HG03558 (cell line): ENCODE data around the gene SUN2.

Experiments
- ATAC-seq: cut with Tn5 transposase; IDR thresholded peaks from one replicate; pipeline ENCODE4 v1.9.1; 2021; ENCODE audit warnings: moderate number of reproducible peaks; ENCODE audit not compliant: unreplicated experiment; ENCODE audit errors: extremely low read depth

SUN2 gene

DNA sequence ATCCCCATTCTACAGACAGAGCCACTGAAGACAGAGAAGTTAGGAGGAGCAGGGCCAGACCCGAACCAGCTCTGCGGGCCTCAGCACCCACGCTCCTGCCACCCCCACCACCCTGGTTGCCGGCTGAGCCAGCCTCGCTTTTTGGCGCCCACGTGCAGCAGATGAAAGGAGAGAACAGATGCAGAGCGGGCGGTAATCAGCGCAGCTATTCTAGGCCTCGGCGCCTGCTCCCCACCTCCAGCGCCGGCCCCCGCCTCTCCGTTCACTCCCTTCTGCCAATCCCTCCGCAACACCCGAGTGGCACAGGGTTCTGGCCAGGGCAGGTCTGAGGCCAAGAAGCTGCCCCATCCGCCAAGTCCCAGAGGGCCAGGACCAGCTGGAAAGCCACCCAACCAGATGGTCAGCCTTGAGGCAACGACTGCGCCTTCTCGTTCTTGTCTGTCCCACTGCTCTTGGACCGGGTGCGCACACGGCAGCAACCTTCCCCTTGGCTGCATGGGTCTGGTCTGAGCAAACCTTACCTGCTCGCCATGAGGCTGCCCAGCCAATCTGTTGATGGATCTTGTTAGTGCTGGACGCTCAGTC, 21.4 kb upstream of the SUN2 start:
- ATAC-seq: no peak

DNA sequence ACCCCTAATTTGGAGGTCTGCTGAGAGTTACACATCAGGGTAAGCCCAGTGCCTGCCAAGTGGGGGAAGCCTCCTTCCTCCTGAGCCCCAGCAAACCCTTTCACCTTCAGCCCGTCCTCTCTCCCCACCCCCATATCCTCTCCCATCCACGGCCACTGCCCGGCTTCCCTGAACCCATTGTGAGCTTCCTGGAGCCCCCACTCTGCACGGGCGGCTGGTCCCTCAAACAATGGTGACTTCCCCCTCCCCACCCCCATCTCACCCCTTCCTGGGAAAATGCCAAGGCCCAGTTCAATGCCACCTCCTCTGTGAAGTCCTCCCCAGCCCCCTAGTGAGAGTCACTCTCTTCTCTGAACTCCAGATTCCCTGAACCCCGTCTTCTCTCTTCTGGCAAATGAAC, 20.3 kb upstream of the SUN2 start:
- ATAC-seq: no peak

DNA sequence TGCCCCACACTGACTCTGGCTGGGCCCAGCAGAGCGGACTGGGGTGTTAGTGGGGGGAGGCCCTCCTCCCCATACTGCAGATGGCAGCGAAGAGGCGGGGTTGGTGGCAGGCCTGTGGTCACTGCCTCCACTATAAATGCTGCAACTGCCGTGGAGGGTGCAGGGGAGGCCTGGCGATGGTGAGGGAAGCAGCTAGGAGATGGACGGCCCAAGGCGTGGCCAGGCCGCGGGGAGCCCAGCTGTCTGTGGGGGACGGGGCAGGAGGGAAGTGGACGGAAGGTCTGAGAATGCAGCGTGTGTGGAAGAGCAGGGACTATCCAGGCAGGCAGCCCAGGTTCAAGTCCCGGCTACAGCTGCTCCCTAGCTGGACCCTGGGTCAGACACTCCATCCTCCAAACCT, 19.9 kb upstream of the SUN2 start:
- no peak for ATAC-seq

DNA sequence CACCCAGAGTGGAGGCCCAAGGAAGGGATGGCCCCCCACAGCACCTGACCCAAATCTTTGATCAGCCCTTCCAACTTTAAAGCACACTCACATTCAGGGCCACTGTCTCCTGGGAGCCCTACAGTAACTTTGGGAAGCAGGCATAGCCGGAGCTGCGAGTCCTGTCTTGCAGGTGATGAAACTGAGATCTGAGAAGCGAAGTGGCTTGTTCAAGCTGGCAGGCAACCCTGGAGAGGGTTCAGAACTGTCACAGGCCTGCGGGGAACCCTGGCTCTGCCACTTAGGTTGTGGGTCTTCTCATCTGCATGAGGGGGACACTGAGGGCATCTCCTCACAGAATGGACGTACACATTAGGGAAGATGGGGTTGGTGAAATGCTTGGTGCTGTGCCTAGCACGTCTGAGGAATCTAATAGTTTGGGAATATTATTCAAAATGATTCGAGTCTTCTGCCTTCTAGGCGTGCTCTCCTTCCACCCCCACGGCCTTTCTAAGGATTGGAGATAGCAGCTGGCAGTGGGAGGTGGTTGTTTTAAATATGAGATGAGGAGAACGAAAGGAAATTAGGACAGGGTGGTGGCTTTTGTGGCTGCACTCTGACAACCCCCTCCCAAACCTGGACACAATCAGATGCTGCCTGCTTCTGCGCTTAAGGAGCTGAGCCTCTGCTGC, 18.8 kb upstream of the SUN2 start:
- no peak for ATAC-seq

DNA sequence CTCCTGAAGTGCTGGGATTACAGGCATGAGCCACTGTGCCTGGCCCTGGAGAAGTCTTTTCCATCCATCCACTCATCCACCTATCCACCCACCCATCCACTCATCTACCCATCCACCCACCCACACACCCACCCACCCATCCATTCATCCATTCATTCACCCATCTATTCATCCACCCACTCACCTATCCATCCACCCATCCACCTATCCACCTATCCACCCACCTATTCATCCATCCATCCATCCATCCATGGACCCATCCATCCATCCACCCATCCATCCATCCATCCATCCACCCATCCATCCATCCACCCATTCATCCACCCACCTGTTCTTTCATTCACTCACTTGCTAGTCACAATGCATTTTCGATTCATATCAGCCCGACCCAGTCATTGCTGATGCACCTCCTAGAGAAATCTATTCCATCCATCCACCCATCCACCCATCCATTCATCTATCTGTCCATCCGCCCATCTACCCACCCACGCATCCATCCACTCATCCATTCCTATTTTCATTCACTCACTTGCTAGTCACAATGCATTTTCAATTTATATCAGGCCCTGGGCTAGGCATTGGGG, 17.7 kb upstream of the SUN2 start:
- no peak for ATAC-seq

DNA sequence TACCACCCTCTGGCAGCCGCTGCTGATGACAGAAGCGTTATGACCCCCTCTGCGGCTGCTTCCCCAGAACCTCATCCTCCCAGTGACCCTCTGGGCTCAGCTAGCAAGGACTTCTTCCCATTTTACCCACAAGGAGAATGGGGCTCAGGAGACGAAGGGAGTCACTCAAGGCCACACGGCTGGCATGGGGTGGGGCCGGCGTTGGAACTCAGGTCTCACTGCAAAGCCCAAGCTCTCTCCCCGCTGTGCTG, 16.8 kb upstream of the SUN2 start:
- ATAC-seq: no peak

DNA sequence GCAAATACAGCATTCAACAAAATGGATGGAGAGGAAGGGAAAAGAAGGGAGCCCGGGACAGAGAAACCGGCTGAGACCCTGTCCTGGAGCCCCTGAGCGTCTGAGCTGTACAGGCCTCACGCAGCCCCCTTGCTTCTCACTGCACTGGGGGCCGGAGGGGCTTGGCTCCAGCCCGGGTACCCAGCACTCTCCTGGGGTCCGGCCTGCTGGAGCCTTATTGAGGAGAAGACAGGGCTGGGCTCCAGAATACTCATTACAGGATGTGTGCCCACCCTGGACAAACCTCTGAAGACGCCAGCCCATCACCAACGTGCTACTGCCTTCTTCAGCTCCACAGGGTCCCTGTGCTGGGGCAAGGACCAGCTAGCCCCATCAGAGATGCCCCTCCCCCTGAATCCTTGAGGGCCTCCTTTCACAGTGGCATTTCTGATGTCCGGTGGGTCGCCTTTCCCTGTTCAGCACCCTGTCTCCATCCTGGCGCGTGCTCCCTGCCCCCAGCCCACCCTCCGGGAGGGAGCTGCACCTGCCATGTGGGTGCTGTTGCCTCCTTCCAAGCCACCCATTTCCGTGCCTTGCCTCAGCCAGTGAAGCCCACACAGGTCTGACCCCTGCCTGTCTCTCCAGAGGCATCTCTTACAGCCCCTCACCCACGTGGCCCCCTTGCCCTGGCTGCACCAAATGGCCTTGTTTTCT, 14.6 kb upstream of the SUN2 start:
- ATAC-seq: no peak

DNA sequence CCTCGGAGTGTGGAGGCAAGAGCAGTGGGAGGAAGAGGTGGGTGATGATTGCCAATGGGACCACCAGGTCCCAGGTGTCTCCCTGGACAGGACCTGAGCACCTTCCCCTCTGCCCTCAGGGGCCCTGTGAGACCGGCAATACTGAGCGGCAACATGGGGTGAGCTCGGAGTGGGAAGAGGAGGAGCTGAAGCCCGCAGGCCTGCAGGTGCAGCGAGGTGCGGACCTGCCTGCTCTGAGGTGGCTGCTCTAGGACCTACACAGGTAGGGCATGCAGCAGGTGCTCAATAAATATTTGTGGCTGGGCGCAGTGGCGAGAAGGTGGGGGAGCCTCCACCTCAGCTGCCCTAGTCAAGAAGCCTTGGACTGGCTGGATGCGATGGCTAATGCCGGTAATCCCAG, 12.2 kb upstream of the SUN2 start:
- no peak for ATAC-seq

DNA sequence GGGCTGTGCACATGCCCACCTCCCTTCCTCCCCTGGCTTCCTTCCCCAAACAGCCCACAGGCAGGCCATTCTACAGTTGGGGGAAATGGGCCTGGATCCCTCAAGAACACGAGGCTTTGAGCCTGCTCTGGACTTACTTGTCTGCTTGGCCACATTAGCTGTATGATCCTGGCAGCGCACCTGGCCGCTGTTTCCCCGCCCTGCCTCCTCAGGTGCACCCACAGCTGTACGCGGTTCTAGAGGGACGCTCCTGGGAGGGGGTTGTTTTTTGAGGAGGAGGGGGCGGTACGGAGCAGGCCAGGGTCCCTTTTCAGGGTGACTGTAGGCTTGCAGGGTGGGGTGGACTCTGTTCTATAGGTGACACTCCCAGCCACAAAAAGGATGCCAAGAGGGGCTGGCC, 11.5 kb upstream of the SUN2 start:
- no peak for ATAC-seq

DNA sequence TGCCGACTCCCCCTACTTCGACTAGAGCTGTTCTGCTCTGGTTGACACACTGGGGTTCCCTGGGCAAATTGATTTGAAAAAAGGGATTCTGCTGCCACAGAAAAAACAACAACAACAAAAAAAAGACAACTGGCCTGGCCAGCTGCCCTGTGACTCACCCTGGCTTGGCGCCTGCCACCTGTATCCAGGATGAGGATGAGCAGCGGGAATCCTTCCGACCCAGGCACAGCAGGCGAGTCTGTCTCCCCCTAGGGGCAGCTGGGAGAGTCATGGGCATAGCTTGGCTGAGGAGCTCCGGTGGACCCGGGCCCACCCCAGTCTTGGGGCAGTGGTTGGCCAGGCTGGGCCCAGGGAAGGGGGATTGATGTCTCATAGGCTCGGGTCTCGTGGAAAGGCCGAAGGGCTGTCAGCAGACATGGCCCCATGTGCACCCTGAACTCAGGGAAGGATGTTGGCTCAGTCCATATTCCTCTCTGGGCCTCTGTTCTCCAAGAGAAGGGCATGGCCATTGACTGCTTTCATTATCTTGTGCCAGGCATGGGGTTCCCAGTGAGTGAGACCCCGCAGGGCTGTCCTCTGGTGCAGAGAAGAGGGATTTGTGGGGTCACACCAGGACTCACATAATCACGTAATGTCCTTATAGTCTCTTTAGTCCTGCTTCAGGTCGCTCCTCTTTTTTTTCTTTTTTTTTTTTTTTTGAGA, 10.4 kb upstream of the SUN2 start:
- ATAC-seq: no peak

DNA sequence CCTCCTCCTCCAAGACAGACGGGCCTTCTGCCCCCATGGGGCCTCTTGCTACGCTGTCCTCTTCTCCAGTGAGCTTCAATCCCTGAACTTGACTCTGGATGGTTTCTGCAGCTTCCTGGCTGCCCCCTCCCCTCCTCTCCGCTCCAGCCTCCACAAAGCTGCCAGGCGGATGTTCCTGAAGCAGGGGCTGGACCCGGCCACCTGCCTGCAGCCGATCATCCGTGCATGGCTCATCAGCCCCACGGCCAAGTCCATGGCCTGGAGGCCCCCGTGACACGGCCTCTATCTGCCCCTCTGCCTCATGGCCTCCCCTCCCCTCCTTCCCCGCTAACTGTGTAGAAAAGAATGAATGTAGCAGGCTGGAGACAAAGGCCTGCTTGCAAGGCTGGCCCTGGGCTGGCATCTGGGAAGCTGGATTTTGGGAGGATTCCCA, 6.8 kb upstream of the SUN2 start:
- no peak for ATAC-seq

DNA sequence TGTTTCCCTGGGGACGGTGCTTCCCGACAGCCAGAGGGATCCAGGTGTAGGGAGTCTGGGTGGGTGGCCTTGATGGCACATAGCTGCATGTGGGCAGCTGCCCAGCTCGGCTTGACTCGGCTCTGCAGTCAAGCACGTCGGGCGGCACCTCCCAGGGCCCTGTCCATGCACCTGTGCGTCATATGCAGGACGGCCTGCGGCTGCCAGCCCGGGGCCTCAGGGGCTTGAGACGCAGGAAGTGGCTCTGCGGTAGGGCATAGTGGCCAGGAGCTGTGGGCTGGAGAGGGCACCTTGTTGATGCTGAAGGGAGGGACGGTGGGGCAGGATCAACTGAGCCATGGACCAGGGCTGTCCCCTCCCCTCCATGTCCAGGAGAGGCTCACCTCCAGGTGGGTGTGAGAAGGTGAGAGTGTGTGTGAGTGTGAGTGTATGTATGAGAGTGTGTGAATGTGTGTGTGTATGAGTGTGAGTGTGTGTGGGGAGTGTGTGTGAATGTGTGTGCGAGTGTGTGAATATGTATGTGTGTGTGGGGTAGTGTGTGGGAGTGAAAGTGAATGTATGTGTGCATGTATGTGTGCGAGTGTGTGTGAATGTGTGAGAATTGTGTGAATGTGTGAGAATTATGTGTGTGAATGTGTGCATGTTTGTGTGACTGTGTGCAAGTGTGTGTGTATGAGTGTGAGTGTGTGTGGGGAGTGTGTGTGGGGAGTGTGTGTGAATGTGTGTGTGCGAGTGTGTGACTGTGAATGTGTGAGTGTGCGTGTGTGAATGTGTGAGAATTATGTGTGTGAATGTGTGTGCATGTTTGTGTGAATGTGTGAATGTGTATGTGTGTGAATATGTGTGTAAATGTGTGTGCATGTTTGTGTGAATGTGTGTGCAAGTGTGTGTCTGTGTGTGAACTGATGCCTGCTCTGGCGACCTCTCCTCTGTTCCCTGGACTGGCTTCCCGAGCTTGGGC, 5.7 kb upstream of the SUN2 start:
- ATAC-seq: no peak

DNA sequence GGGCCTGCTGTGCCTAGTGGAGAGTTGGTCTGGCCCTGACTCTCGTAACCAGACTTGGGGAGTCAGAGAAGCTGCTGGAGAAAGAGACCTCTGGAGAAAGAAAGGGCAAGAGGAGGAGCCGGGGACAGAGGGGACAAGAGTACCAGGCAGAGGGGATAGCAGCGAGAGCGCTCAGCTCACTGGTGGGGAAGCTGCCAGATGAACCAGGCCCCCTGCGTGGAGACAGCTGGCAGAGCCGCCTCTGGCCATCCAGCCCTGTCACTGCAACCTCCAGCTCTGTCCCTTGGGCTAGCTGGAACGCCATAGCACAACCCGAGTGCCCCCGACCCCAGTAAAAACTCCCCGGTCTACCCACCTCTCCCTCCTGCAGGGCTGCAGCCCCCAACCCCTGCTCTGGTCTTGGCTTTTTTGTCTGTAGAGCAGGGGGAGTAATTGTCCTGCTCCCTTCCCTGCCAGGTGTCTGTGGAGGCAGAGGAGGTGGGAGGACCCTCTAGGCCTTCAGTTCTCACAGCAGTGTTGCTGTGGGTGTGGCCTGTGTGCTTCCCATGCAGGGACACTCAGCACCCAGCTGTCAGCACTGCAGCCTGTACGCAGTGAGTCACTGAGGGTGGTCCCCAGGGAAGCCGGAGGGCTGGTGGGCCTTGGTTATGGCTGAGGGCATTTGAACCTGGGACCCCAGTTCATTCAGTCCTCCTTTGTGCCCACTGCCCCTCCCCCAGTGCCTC, 4.8 kb upstream of the SUN2 start:
- ATAC-seq: no peak

DNA sequence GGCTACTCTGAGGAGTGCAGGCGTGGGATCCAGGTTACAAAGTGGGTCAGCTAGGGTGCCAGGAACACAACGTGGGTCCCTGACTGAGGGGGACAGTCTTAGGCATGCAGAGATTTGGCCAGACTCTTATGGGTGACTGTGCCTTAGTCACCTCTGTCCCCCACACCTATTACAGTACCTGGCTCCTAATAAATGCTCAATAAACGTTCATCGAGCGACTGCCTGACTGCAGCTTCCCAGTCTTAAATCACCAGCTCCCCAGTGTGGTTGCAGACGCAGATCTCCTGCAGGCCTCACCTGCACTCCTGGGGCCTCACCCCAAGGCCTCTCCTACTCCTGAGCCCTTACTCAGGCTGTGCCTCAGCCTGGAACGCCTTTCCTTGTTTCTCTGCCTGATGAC, 3.2 kb upstream of the SUN2 start:
- no peak for ATAC-seq

DNA sequence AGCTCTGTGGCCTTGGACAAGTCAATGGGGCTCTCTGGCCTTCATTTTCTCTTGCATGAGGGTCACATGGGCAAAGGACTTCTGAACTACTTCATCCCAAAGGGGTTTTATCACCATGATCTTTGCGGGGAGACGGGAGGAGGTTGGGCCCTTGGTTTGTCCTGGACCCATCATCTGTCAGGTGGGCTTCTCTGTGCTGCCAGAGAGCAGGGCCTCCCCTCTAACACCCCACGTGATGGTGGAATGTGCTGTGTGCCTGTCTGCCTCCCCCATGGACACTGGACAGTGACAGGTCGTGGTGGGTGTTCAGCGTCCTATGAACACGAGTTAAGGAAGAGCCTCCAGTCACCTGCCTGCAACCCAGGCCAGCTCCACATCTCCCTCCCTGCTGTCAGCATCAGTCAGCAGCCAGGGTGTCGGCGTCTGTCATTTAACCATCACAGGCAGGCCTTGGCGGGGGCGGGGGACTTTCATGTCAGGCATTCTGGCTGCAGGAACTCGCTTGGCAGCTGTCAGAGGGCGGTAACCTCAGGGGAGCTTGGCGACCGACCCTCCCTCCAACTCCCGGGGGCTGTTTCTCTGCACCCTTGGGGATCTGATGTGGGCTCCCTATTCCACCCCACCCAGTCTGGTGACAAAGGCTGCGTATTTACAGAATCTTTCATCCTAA, 2.6 kb upstream of the SUN2 start:
- no peak for ATAC-seq

DNA sequence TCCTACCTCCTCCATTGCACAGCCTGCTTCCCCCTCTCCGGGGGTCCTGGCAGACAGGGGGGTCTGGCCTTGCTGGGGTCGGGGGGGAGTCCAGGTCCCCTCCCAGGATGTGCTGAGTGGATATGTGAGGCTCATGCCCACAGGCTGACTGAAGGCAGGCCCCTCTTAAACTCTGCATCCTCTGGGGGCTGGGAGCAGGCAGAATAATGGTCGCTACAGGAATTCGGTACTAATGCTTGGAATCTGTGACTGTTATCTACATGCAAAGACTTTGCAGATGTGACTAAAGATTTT, 1.6 kb upstream of the SUN2 start:
- no peak for ATAC-seq

DNA sequence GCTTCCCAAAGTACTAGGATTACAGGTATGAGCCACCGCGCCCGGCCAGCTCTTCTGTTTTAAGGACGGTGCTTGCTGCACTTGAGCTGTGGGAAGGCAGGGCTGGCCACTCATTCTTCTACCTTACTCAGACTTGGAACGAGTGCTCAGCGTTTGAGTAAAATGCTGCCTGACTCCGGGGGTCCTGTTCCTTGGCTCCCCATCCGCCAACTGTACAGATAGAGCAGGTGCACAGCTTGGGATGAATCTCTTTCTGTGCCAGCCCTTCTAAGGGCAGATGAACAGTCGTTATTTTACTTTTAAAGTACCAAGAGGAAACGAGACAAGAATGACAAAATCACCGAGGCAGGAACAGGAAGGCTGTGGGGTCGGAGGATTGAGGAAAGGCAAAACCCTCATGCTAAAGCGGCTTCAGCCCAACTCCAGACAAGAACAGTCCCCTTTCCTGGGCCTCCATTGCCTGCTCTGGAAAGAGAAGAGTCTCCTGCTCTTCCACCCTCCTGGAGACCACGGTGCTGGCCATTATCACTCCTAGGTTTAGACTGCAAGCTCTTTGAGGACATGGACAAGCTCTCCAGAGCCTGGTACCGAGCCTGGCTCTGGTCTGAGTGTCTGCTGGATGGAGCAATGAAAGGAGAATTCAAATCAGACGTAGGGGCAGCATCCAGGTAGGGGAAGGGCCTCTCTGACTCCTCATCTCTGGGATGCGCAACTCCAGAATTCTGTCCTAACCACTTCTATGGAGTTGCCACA, 1.1 kb upstream of the SUN2 start:
- ATAC-seq: no peak

DNA sequence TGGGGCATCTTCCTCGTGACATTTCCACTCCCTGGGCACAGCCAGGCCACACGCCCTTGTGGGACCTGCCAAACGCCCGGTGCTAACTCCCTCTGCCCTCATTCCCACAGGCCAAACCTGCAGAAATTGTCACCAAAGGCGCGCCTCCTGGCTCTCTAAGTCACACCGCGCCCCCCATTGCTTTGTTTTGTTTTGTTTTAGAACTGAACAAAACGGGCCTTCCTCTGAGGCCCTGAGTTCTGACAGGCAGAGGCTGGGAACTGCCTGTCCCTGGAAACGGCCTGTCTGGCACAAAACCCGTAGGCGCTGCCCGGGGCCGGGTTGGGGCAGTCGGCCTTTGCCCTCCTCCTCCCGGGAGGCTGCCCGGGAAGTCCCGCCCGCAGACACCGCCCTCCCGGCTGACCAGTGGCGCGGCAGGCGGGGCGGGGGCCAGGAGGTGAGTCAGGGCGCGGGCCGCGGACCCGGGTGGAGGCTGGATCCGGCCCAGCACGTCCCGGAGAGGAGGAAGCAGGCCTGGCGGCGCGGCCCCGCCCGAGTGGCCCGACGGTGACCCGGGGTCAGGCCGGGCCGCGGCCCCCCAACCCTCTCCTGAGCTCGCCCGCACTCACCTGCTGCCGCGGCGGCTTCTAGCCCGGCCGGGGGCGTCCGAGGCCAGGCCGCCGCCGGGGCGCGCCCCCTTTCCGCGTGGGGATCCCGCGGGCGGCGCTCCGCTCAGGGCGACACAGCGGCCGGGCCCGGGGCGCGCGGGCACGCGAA, 465 bp downstream of the SUN2 start:
- no peak for ATAC-seq
